GM06990 (cell line): ENCODE results near the gene PACSIN1.

Experiments used
- DNase-seq: peaks from one replicate; pipeline ENCODE4 v3.0.0-alpha.2; 2011; ENCODE audit not compliant: insufficient read length; ENCODE audit errors: extremely low read depth
- H3K27me3 ChIP-seq: replicated peaks from 2 replicates; pipeline ENCODE4 v1.6.0; 2011; ENCODE audit warnings: low read length; ENCODE audit not compliant: control insufficient read depth, insufficient read depth
- H3K36me3 ChIP-seq: 2 replicates; pipeline ENCODE4 v1.5.1; 2011; ENCODE audit warnings: low read length; ENCODE audit not compliant: control insufficient read depth, insufficient read depth
- H3K4me3 ChIP-seq: replicated peaks from 2 replicates; pipeline ENCODE4 v1.5.1; 2011; ENCODE audit warnings: low read depth, mild to moderate bottlenecking, control low read depth, low read length
- CTCF ChIP-seq: IDR thresholded peaks from 2 replicates; pipeline ENCODE4 v1.5.1; 2011; ENCODE audit warnings: low read length, control low read depth, mild to moderate bottlenecking, inconsistent platforms; ENCODE audit not compliant: insufficient read depth, poor library complexity, severe bottlenecking

PACSIN1 gene

GRCh38 chr6:34438705-34439104, 27.2 kb upstream of the PACSIN1 start:
- no peak for TF ChIP-seq CTCF
- DNase-seq, result no peak

GRCh38 chr6:34439442-34439841, 26.4 kb upstream of the PACSIN1 start:
- Histone ChIP-seq H3K4me3 (no peak overlapping the region), H3K36me3 (no peaks in the 10 kb centered on the region), H3K27me3 (no peaks in the 10 kb centered on the region)
- DNase-seq, result no peak
- TF ChIP-seq CTCF, result no peak

More at GRCh38 chr6:34438705-34439104, 27.2 kb upstream of the PACSIN1 start:
- Histone ChIP-seq H3K27me3 (no peaks in the 10 kb centered on the region), H3K36me3 (no peaks in the 10 kb centered on the region), H3K4me3 (no peak overlapping the region)

GRCh38 chr6:34441526-34441925, 24.4 kb upstream of the PACSIN1 start:
- no peaks in the 10 kb centered on the region for H3K36me3 ChIP-seq
- no peaks in the 10 kb centered on the region; the same call in 1 of the 2 replicates for H3K27me3 ChIP-seq
- TF ChIP-seq CTCF, result no peak
- no peak overlapping the region for H3K4me3 ChIP-seq
- no peak for DNase-seq

- no peak for TF ChIP-seq CTCF
- Histone ChIP-seq H3K4me3 (no peak overlapping the region), H3K27me3 (no peaks in the 10 kb centered on the region; the same call in 1 of the 2 replicates), H3K36me3 (no peaks in the 10 kb centered on the region)
- no peak for DNase-seq
These were observed 20.5 kb upstream of the PACSIN1 start for GRCh38 chr6:34445313-34445860.

GRCh38 chr6:34447386-34447785, 18.5 kb upstream of the PACSIN1 start:
- Histone ChIP-seq H3K4me3 (no peak overlapping the region), H3K27me3 (no peaks in the 10 kb centered on the region; the same call in 1 of the 2 replicates), H3K36me3 (no peaks in the 10 kb centered on the region)
- TF ChIP-seq CTCF, result no peak
- no peak for DNase-seq

GRCh38 chr6:34447910-34448309, 18.0 kb upstream of the PACSIN1 start:
- no peak for DNase-seq
- H3K36me3 ChIP-seq, result no peaks in the 10 kb centered on the region
- H3K27me3 ChIP-seq, result no peaks in the 10 kb centered on the region; the same call in 1 of the 2 replicates
- no peak for TF ChIP-seq CTCF
- no peak overlapping the region for H3K4me3 ChIP-seq
